ENCODE measurements around the gene NOL9. TPM values are rescaled to one million over a fixed set of nuclear protein-coding genes. Genes with fewer than 3 reads are reported as not detected.

Gene NOL9
- total and polyA plus RNA-seq, 2 of the 13 experiments (the other 11 are each of a cell fraction or from before 2014, with no cell fraction given) = 18.0 to 24.7 TPM

GRCh38 chr1:6486433-6487011, 67.8 kb downstream of the NOL9 start (continued):
- TF ChIP-seq ZNF367 (CRISPR knock-in tag; IDR thresholded peaks at IDR 0.05; ENCODE audit: borderline replicate concordance) (no peak), TCF12 (IDR thresholded peaks at IDR 0.05) (no peak), TCF12 (CRISPR knock-in tag; IDR thresholded peaks at IDR 0.05) (no peak), ESRRA (CRISPR knock-in tag; IDR thresholded peaks at IDR 0.05; ENCODE audit: low read depth) (0 out of 2 replicates have a peak, but pooled peaks have one; percentile 23), ZEB1 (IDR thresholded peaks at IDR 0.05; ENCODE audit: insufficient replicate concordance, low read depth) (no peak), ZNF691 (CRISPR knock-in tag; IDR thresholded peaks at IDR 0.05; ENCODE audit: borderline replicate concordance, low read depth) (peak; percentile 79; the same call in 1 of the 2 replicates), AGO2 (optimal IDR thresholded peaks at IDR 0.05; ENCODE audit: low read depth, low read length) (no peak), RORA (CRISPR knock-in tag; IDR thresholded peaks at IDR 0.05) (no peak), CENPT (CRISPR knock-in tag; IDR thresholded peaks at IDR 0.05; ENCODE audit: low read depth) (no peak), ZNF33A (CRISPR knock-in tag; IDR thresholded peaks at IDR 0.05; ENCODE audit: borderline replicate concordance) (no peak), CC2D1A (CRISPR knock-in tag; IDR thresholded peaks at IDR 0.05) (no peak), HDAC1 (CRISPR knock-in tag; IDR thresholded peaks at IDR 0.05) (no peak), TEAD3 (CRISPR knock-in tag; optimal IDR thresholded peaks at IDR 0.05; ENCODE audit: borderline replicate concordance) (peak; percentile 38), NFATC3 (CRISPR knock-in tag; IDR thresholded peaks at IDR 0.05) (no peak), BRCA1 (CRISPR knock-in tag; IDR thresholded peaks at IDR 0.05) (no peak), ZNF878 (CRISPR knock-in tag; IDR thresholded peaks at IDR 0.05) (no peak), HIVEP1 (CRISPR knock-in tag; IDR thresholded peaks at IDR 0.05) (no peak), ZNF543 (CRISPR knock-in tag; IDR thresholded peaks at IDR 0.05) (no peak), ZNF546 (CRISPR knock-in tag; conservative IDR thresholded peaks at IDR 0.05) (0 out of 2 replicates have a peak, but pooled peaks have one; percentile 55), MYC (CRISPR knock-in tag; IDR thresholded peaks at IDR 0.05; ENCODE audit: borderline replicate concordance) (peak; percentile 59), PHB2 (IDR thresholded peaks at IDR 0.05; ENCODE audit: partially characterized antibody) (no peak), SYNCRIP (IDR thresholded peaks at IDR 0.05; ENCODE audit: insufficient read depth, low read depth, low read length) (no peak), ARNT (IDR thresholded peaks at IDR 0.05) (no peak)
- TF ChIP-seq, protein P1, sequence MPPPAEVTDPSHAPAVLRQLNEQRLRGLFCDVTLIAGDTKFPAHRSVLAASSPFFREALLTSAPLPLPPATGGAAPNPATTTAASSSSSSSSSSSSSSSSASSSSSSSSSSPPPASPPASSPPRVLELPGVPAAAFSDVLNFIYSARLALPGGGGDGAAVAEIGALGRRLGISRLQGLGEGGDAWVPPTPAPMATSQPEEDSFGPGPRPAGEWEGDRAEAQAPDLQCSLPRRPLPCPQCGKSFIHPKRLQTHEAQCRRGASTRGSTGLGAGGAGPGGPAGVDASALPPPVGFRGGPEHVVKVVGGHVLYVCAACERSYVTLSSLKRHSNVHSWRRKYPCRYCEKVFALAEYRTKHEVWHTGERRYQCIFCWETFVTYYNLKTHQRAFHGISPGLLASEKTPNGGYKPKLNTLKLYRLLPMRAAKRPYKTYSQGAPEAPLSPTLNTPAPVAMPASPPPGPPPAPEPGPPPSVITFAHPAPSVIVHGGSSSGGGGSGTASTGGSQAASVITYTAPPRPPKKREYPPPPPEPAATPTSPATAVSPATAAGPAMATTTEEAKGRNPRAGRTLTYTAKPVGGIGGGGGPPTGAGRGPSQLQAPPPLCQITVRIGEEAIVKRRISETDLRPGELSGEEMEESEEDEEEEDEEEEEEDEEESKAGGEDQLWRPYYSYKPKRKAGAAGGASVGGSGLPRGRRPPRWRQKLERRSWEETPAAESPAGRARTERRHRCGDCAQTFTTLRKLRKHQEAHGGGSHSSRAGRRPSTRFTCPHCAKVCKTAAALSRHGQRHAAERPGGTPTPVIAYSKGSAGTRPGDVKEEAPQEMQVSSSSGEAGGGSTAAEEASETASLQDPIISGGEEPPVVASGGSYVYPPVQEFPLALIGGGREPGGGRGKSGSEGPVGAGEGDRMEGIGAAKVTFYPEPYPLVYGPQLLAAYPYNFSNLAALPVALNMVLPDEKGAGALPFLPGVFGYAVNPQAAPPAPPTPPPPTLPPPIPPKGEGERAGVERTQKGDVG (CRISPR knock-in tag; IDR thresholded peaks at IDR 0.05; ENCODE audit: borderline replicate concordance) = no peak
- TF ChIP-seq, protein P2, sequence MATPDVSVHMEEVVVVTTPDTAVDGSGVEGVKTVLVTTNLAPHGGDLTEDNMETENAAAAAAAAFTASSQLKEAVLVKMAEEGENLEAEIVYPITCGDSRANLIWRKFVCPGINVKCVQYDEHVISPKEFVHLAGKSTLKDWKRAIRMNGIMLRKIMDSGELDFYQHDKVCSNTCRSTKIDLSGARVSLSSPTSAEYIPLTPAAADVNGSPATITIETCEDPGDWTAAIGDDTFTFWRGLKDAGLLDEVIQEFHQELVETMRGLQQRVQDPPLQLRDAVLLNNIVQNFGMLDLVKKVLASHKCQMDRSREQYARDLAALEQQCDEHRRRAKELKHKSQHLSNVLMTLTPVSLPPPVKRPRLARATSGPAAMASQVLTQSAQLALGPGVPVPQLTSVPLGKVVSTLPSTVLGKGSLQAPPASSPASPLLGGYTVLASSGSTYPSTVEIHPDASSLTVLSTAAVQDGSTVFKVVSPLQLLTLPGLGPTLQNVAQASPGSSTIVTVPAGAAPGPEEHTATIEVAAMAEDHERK (CRISPR knock-in tag; IDR thresholded peaks at IDR 0.05; ENCODE audit: low read depth) = no peak
